Neural crest cell (in vitro differentiated cells): ENCODE measurements around the gene MB21D2. TPM values are rescaled to one million over a fixed set of nuclear protein-coding genes. Genes with fewer than 3 reads are reported as not detected.

ENCODE experiments used
- DNase-seq: peaks from one replicate; pipeline ENCODE4 v3.0.0; 2021; ENCODE audit warnings: low read depth, mixed read lengths, low spot score
- H3K27ac Mint-ChIP-seq: one replicate; pipeline ENCODE4 v1.8.0; 2021; ENCODE audit warnings: mild to moderate bottlenecking, mixed read lengths; ENCODE audit not compliant: unreplicated experiment
- H3K27me3 Mint-ChIP-seq: 2 replicates; pipeline ENCODE4 v1.8.0; 2021; ENCODE audit warnings: low read depth, mild to moderate bottlenecking, mixed read lengths
- H3K36me3 Mint-ChIP-seq: 2 replicates; pipeline ENCODE4 v1.8.0; 2021; ENCODE audit warnings: low read depth, mild to moderate bottlenecking, mixed read lengths
- H3K4me1 Mint-ChIP-seq: 2 replicates; pipeline ENCODE4 v1.8.0; 2021; ENCODE audit warnings: mixed read lengths
- H3K4me3 Mint-ChIP-seq: one replicate; pipeline ENCODE4 v1.8.0; 2021; ENCODE audit warnings: mild to moderate bottlenecking, mixed read lengths
- H3K9me3 Mint-ChIP-seq: 2 replicates; pipeline ENCODE4 v1.8.0; 2021; ENCODE audit warnings: mixed read lengths
- total RNA-seq: library from RNA; stranded (reverse); gene quantifications from 2 replicates; pipeline ENCODE4 v1.2.1, GENCODE V29; 2021
- TF ChIP-seq, protein P1 (sequence below): fragments of 200-600 bp; sonication (generic); conservative IDR thresholded peaks from 2 replicates; pipeline ENCODE4 v1.5.0; 2021; ENCODE audit warnings: antibody characterized with exemption, mild to moderate bottlenecking

The MB21D2 gene
- total RNA-seq, 1 donor from 2014 or later, result 5.5 TPM

GRCh38 chr3:192864941-192865340, 52.7 kb downstream of the MB21D2 start:
- Mint-ChIP-seq H3K4me1 (peaks cover 15% of the 10 kb centered on the region), H3K9me3 (no peaks in the 10 kb centered on the region), H3K36me3 (peaks cover 3% of the 10 kb centered on the region)

DNA sequence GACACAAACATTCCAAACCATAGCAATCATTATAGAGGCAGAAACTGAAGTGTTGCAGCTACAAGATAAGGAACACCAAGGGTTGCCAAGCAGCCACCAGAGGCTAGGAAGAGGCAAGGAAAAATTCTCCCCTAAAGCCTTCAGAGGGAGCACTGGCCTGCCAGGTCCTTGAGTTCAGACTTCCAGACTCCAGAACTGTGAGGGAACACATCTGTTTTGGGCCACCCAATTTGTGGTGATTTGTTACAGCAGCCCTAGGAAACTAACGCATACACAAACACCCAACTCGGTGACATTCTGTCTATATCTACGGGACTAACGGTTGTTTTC, 54.6 kb downstream of the MB21D2 start:
- Mint-ChIP-seq H3K9me3 (no peaks in the 10 kb centered on the region), H3K4me3 (no peak overlapping the region), H3K4me1 (peaks cover 18% of the 10 kb centered on the region), H3K36me3 (peaks cover 3% of the 10 kb centered on the region), H3K27ac (no peak overlapping the region), H3K27me3 (no peaks in the 10 kb centered on the region)
- TF ChIP-seq, protein P1, sequence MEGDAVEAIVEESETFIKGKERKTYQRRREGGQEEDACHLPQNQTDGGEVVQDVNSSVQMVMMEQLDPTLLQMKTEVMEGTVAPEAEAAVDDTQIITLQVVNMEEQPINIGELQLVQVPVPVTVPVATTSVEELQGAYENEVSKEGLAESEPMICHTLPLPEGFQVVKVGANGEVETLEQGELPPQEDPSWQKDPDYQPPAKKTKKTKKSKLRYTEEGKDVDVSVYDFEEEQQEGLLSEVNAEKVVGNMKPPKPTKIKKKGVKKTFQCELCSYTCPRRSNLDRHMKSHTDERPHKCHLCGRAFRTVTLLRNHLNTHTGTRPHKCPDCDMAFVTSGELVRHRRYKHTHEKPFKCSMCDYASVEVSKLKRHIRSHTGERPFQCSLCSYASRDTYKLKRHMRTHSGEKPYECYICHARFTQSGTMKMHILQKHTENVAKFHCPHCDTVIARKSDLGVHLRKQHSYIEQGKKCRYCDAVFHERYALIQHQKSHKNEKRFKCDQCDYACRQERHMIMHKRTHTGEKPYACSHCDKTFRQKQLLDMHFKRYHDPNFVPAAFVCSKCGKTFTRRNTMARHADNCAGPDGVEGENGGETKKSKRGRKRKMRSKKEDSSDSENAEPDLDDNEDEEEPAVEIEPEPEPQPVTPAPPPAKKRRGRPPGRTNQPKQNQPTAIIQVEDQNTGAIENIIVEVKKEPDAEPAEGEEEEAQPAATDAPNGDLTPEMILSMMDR, result no peak
- no peak for DNase-seq

More at GRCh38 chr3:192864941-192865340, 52.7 kb downstream of the MB21D2 start:
- Mint-ChIP-seq H3K27me3 (no peaks in the 10 kb centered on the region), H3K4me3 (no peak overlapping the region), H3K27ac (no peak overlapping the region)
- no peak for DNase-seq
- TF ChIP-seq, protein P1, result no peak

GRCh38 chr3:192862408-192863090, 55.1 kb downstream of the MB21D2 start:
- TF ChIP-seq, protein P1, result no peak
- Mint-ChIP-seq H3K4me1 (peaks cover 14% of the 10 kb centered on the region), H3K27ac (no peak overlapping the region), H3K36me3 (peaks cover 3% of the 10 kb centered on the region), H3K9me3 (no peaks in the 10 kb centered on the region), H3K4me3 (no peak overlapping the region), H3K27me3 (no peaks in the 10 kb centered on the region)
- no peak for DNase-seq

GRCh38 chr3:192861972-192862371, 55.7 kb downstream of the MB21D2 start:
- Mint-ChIP-seq H3K36me3 (peaks cover 3% of the 10 kb centered on the region), H3K27ac (no peak overlapping the region), H3K9me3 (no peaks in the 10 kb centered on the region), H3K4me1 (peaks cover 8% of the 10 kb centered on the region), H3K27me3 (no peaks in the 10 kb centered on the region), H3K4me3 (no peak overlapping the region)
- TF ChIP-seq, protein P1, result no peak
- no peak for DNase-seq

DNA sequence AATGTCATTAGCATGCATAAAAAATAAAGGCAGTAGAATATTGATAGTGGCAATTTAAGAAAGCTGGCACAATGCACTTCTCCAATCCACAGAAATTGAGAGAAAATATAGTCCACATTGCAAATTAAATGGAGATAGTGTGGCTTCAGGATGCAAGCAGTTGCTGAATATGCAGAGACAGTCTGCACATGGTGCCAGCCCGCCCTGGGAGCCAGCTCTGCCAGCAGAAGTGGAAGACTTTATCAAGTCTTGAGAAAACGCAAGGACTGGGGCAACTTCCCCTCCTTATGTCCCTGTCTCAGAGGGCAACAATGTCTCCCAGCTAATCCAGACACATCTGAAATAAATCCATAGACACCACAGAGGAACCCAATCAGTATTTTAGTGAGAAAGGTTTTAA, 57.2 kb downstream of the MB21D2 start:
- no peak overlapping the region for H3K27ac Mint-ChIP-seq
- TF ChIP-seq, protein P1, result no peak
- DNase-seq, result no peak
- no peak overlapping the region for H3K4me3 Mint-ChIP-seq
- H3K9me3 Mint-ChIP-seq, result no peaks in the 10 kb centered on the region
- H3K36me3 Mint-ChIP-seq, result peaks cover 3% of the 10 kb centered on the region
- peaks cover 5% of the 10 kb centered on the region for H3K4me1 Mint-ChIP-seq
- H3K27me3 Mint-ChIP-seq, result no peaks in the 10 kb centered on the region
